K562 (cell line): ENCODE results near the gene ALPP. TPM values are rescaled to one million over a fixed set of nuclear protein-coding genes. Genes with fewer than 3 reads are reported as not detected.

Source experiments
- ATAC-seq: fragments of 200-7000 bp; cut with Tn5 transposase; 3 replicates; pipeline ENCODE4 v1.9.1; 2020; ENCODE audit warnings: moderate library complexity
- BruUV-seq: library from RNA; stranded (reverse); fragments of 400-500 nt; replicated peaks from 2 replicates; lab custom pipeline; 2021; lab: Mats Ljungman, UMichigan
- CTCF ChIA-PET: fragments of 300-600 bp; formaldehyde crosslinking; extraction: SDS; loops from one replicate; lab custom pipeline; 2021; ENCODE audit warnings: low intra/inter-chr PET ratio; lab: Yijun Ruan, JAX
- POLR2A ChIA-PET: fragments of 300-600, 350-650 bp; sonication (Branson Sonifier 250); formaldehyde crosslinking; extraction: SDS; loops from one replicate; lab custom pipeline; 2021; ENCODE audit warnings: antibody characterized with exemption, inconsistent platforms; lab: Yijun Ruan, JAX
- DNase-seq, 4 experiments: peaks; one replicate each; pipeline versions ENCODE4 v3.0.0 to v3.0.0-alpha.2; 2011 to 2018; ENCODE audit warnings: low spot score in 3 of 4, mixed read lengths in 3 of 4; ENCODE audit errors: extremely low read depth in 1 of 4
- FAIRE-seq: peaks from 2 replicates; lab custom pipeline; 2011; peaks lifted over from hg19 to GRCh38; lab: Jason Lieb, UNC
- H2AFZ ChIP-seq: 2 replicates; pipeline ENCODE4 v1.6.0; 2011; ENCODE audit warnings: low read depth, low read length, control low read depth, inconsistent platforms
- H3K27ac ChIP-seq: fragments of 200-600 bp; 3 replicates; pipeline ENCODE4 v1.8.0; 2011; ENCODE audit warnings: low read depth, mild to moderate bottlenecking, control low read depth, inconsistent platforms, low read length, moderate library complexity, mixed read lengths; ENCODE audit errors: extremely low read depth
- H3K27me3 ChIP-seq, 2 experiments: fragments of 300-600 bp in 1 of 2; 2 replicates in 1 of 2; 3 replicates in 1 of 2; pipeline versions ENCODE4 v1.6.0 to v1.8.0; 2011; ENCODE audit warnings: inconsistent platforms in 2 of 2, low read length in 2 of 2, mild to moderate bottlenecking in 1 of 2, mixed read lengths in 1 of 2, moderate library complexity in 1 of 2; ENCODE audit not compliant: control insufficient read depth in 2 of 2, insufficient read depth in 2 of 2
- H3K36me3 ChIP-seq: fragments of 300-600 bp; 3 replicates; pipeline ENCODE4 v1.8.0; 2011; ENCODE audit warnings: mild to moderate bottlenecking, low read length, inconsistent platforms; ENCODE audit not compliant: control insufficient read depth, insufficient read depth
- H3K4me1 ChIP-seq, 2 experiments: fragments of 200-600 bp in 1 of 2; replicated peaks in 1 of 2; 2 replicates in 1 of 2; 3 replicates in 1 of 2; pipeline versions ENCODE4 v1.5.1 to v1.8.0; 2011; ENCODE audit warnings: inconsistent platforms in 2 of 2, low read length in 2 of 2, mild to moderate bottlenecking in 1 of 2, mixed read lengths in 1 of 2, moderate library complexity in 1 of 2; ENCODE audit not compliant: control insufficient read depth in 2 of 2, insufficient read depth in 2 of 2
- H3K4me2 ChIP-seq: 2 replicates; pipeline ENCODE4 v1.6.1; 2011; ENCODE audit warnings: low read length, control low read depth, inconsistent platforms, mixed read lengths; ENCODE audit not compliant: insufficient read depth
- H3K4me3 ChIP-seq: fragments of 200-600 bp; sonication (generic), shearing (Covaris generic); 2 replicates; pipeline ENCODE4 v1.5.1; 2016; ENCODE audit warnings: control low read depth, inconsistent platforms
- H3K79me2 ChIP-seq: fragments of 200-600 bp; 3 replicates; pipeline ENCODE4 v1.8.0; 2011; ENCODE audit warnings: low read length, inconsistent platforms; ENCODE audit not compliant: control insufficient read depth, insufficient read depth
- H3K9ac ChIP-seq, 2 experiments: 2 replicates each; pipeline versions ENCODE4 v1.6.0 to v1.6.1; 2011; ENCODE audit warnings: low read depth in 2 of 2, low read length in 2 of 2, control low read depth in 1 of 2, inconsistent platforms in 1 of 2, mild to moderate bottlenecking in 1 of 2, mixed read lengths in 1 of 2; ENCODE audit not compliant: insufficient read depth in 1 of 2
- H3K9me1 ChIP-seq: one replicate; pipeline ENCODE4 v1.6.0; 2011; ENCODE audit warnings: inconsistent platforms, mild to moderate bottlenecking, low read length, moderate library complexity; ENCODE audit not compliant: control insufficient read depth, insufficient read depth
- H3K9me3 ChIP-seq: replicated peaks from 2 replicates; pipeline ENCODE4 v1.5.1; 2011; ENCODE audit warnings: low read depth, low read length, inconsistent platforms; ENCODE audit not compliant: control insufficient read depth, insufficient read depth
- H4K20me1 ChIP-seq: replicated peaks from 2 replicates; pipeline ENCODE4 v1.6.1; 2011; ENCODE audit warnings: low read length, inconsistent platforms, mixed read lengths; ENCODE audit not compliant: control insufficient read depth, insufficient read depth
- BRF1 ChIP-seq: IDR thresholded peaks from 3 replicates; pipeline ENCODE4 v1.6.1; 2011; ENCODE audit warnings: borderline replicate concordance, mild to moderate bottlenecking; ENCODE audit not compliant: insufficient read length; ENCODE audit errors: extremely low read depth
- CXXC5 ChIP-seq: fragments of 250-450 bp; sonication (Bioruptor Pico); IDR thresholded peaks from 2 replicates; pipeline ENCODE4 v1.8.0; 2022; ENCODE audit warnings: inconsistent platforms, mild to moderate bottlenecking, moderate library complexity
- ELF1 ChIP-seq: fragments of 200-800 bp; sonication (Bioruptor generic); IDR thresholded peaks from 2 replicates; pipeline ENCODE4 v1.6.1; 2016; ENCODE audit warnings: missing genetic modification characterization, missing compliant biosample characterization
- ELF4 ChIP-seq: fragments of 450-650 bp; formaldehyde crosslinking; IDR thresholded peaks from 2 replicates; pipeline ENCODE4 v1.4.0; 2022; ENCODE audit warnings: missing genetic modification characterization
- KLF10 ChIP-seq: fragments of 250-450 bp; sonication (Bioruptor Pico); IDR thresholded peaks from 2 replicates; pipeline ENCODE4 v1.6.1; 2021; ENCODE audit warnings: matching md5 sums
- MAFG ChIP-seq: fragments of 450-650 bp; conservative IDR thresholded peaks from 2 replicates; pipeline ENCODE4 v1.6.1; 2016; ENCODE audit warnings: missing genetic modification characterization, missing compliant biosample characterization
- RBM22 ChIP-seq: fragments of 200-400 bp; formaldehyde crosslinking; IDR thresholded peaks from 2 replicates; pipeline ENCODE4 v1.6.1; 2018; ENCODE audit warnings: low read length, low read depth; ENCODE audit not compliant: poor library complexity, severe bottlenecking
- TCF3 ChIP-seq: sonication (generic); formaldehyde crosslinking; IDR thresholded peaks from 2 replicates; pipeline ENCODE4 v1.4.0; 2020; ENCODE audit warnings: mild to moderate bottlenecking, missing genetic modification reagents
- ZNF239 ChIP-seq: fragments of 250-450 bp; sonication (Bioruptor Pico); IDR thresholded peaks from 2 replicates; pipeline ENCODE4 v1.4.0; 2020; ENCODE audit warnings: mild to moderate bottlenecking
- ZNF586 ChIP-seq: fragments of 450-650 bp; formaldehyde crosslinking; conservative IDR thresholded peaks from 2 replicates; pipeline ENCODE4 v1.4.0; 2020; ENCODE audit warnings: mild to moderate bottlenecking, moderate library complexity
- ZNF589 ChIP-seq: fragments of 200-800 bp; sonication (Bioruptor generic); IDR thresholded peaks from 2 replicates; pipeline ENCODE4 v1.6.1; 2016; ENCODE audit warnings: low read depth, missing genetic modification characterization, missing compliant biosample characterization
- WGBS: fragments of 100-300 bp; shearing (Covaris generic); methylation state at CpG from one replicate; pipeline ENCODE4 v1.1.6; 2016; ENCODE audit warnings: low coverage, mixed read lengths; ENCODE audit not compliant: insufficient coverage; ENCODE audit errors: missing lambda C conversion rate; 5-methylcytosine and 5-hydroxymethylcytosine counted together
- in situ Hi-C: fragments of 300-500 bp; cut with MboI; formaldehyde crosslinking; loops from 4 replicates; pipeline ENCODE4 v1.15.0; 2018; ENCODE audit warnings: inconsistent platforms, mixed read lengths
- intact Hi-C: fragments of 100-400 bp; cut with micrococcal nuclease; formaldehyde crosslinking; loops from 2 replicates; pipeline ENCODE4 v1.14.2; 2022
- polyA plus RNA-seq, 8 experiments: library from polyadenylated mRNA; depleted of rRNA in 4 of 8; stranded (reverse) in 5 of 8; unstranded in 3 of 8; fragments of >200 nt; fragmentation: Nextera tagmentation in 2 of 8; fragmentation: Illumina TruSeq in 1 of 8; extraction: Ambion mirVana in 2 of 8; extraction: Trizol in 1 of 8; gene quantifications; 2 replicates each; pipeline versions ENCODE4 v1.2.1 to v1.2.3, GENCODE V29; 2011 to 2014; ENCODE audit warnings: inconsistent platforms in 1 of 8, missing spikeins in 1 of 8
- total RNA-seq, 7 experiments: library from RNA; depleted of rRNA in 6 of 7; stranded (reverse); fragments of >200 nt in 6 of 7; fragmentation: Illumina TruSeq in 2 of 7; extraction: Trizol in 2 of 7; gene quantifications; 2 replicates each; pipeline versions ENCODE4 v1.2.1 to v1.2.3, GENCODE V29; 2011 to 2021; ENCODE audit warnings: low replicate concordance in 1 of 7

ALPP gene
- total and polyA plus RNA-seq, 9 of the 15 experiments (the other 6 are each of a cell fraction or from before 2014, with no cell fraction given): 0.03 TPM; not detected in 8

GRCh38 chr2:232386490-232386739 is 7.9 kb downstream of the ALPP start:
- H2AFZ ChIP-seq: no peak overlapping the region
- no peak for TF ChIP-seq MAFG (tag)
- TF ChIP-seq ELF4 (CRISPR knock-in tag): no peak
- TF ChIP-seq CXXC5 (CRISPR knock-in tag): no peak
- no peak for TF ChIP-seq BRF1
- TF ChIP-seq RBM22: no peak
- TF ChIP-seq TCF3 (CRISPR knock-in tag): no peak
- TF ChIP-seq ELF1: no peak
- no peak for TF ChIP-seq ZNF589 (CRISPR knock-in tag)
- no peak for TF ChIP-seq ZNF239 (CRISPR knock-in tag)
- TF ChIP-seq KLF10 (CRISPR knock-in tag): no peak
- no peak for TF ChIP-seq ZNF586 (CRISPR knock-in tag)
- in situ Hi-C loops (no loop called here), intact Hi-C loops (no loop called here)
- ATAC-seq (no peak), DNase-seq (no peak), FAIRE-seq (no peak)
- BruUV-seq: no TSS peak
- CTCF ChIA-PET: no interaction called here
- POLR2A ChIA-PET: no interaction called here
- H3K79me2 ChIP-seq: no peaks in the 10 kb centered on the region
- H3K36me3 ChIP-seq: no peaks in the 10 kb centered on the region
- H4K20me1 ChIP-seq: no peaks in the 10 kb centered on the region
- no peak overlapping the region for H3K4me2 ChIP-seq
- no peak overlapping the region for H3K4me3 ChIP-seq
- whole genome bisulfite sequencing: 73% methylated on average over 6 of the region's 23 CpGs
- no peak overlapping the region for H3K9ac ChIP-seq
- H3K27me3 ChIP-seq: peaks cover 4 to 22% of the 10 kb centered on the region in 2 experiments; a peak in 4 of 5 replicates
- no peak overlapping the region for H3K27ac ChIP-seq
- H3K4me1 ChIP-seq: peaks cover 0 to 7% of the 10 kb centered on the region in 2 experiments; a peak in 1 of 5 replicates
- no peaks in the 10 kb centered on the region for H3K9me3 ChIP-seq
- no peaks in the 10 kb centered on the region for H3K9me1 ChIP-seq
